ENCODE results near the gene GNG10.

Gene GNG10

DNA sequence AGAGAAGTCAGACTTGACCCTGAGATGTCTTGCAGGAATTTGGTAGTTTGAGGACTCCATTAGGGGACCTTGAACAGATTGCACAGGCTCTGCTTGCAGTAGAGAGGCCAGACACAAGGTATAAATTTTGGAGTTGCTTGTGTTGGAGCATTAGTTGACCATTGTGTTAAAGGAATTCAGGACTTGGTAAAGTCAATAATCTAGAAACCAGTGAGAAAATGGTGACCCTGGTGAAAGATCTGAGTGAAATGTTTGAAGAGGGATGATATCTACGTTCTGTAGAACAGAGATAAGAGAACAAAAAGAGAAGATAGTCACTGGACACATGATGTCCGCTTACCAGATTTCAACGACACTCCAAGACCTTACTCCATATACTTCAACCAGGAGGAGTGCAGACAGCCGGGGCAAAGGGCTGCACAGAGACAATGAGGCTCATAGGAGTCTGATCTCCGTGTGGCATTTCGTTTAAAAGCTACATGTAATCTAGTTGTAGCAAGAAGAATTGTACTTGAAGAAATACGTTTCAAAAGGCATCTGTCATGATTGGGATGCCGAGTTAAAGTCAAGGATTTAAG, 17.1 kb upstream of the GNG10 start:
- DNase-seq, result no peak
- TF ChIP-seq CTCF (IDR thresholded peaks at IDR 0.05; ENCODE audit: low read depth, low read length, missing control alignments), result no peak
- H3K27me3 ChIP-seq (replicated peaks), result no peaks in the 10 kb centered on the region
- H3K36me3 ChIP-seq (replicated peaks), result peaks cover 9% of the 10 kb centered on the region
- in situ Hi-C loops (cut with HindIII; ENCODE audit: low pct_ligation_motif_present, low sequenced_read_pairs), result no loop called here
- no peak overlapping the region for H3K4me3 ChIP-seq (ENCODE audit: low read depth, low read length)
- H3K27ac ChIP-seq, result no peak overlapping the region

GRCh38 chr9:111645806-111646205, 15.6 kb upstream of the GNG10 start:
- peak; percentile 22 for DNase-seq
- TF ChIP-seq CTCF (IDR thresholded peaks at IDR 0.05; ENCODE audit: low read depth, low read length, missing control alignments), result no peak
- Histone ChIP-seq H3K27ac (no peak overlapping the region), H3K27me3 (replicated peaks) (no peaks in the 10 kb centered on the region), H3K4me3 (ENCODE audit: low read depth, low read length) (no peak overlapping the region), H3K36me3 (replicated peaks) (peaks cover 17% of the 10 kb centered on the region)
- in situ Hi-C loops (cut with HindIII; ENCODE audit: low pct_ligation_motif_present, low sequenced_read_pairs), result no loop called here

DNA sequence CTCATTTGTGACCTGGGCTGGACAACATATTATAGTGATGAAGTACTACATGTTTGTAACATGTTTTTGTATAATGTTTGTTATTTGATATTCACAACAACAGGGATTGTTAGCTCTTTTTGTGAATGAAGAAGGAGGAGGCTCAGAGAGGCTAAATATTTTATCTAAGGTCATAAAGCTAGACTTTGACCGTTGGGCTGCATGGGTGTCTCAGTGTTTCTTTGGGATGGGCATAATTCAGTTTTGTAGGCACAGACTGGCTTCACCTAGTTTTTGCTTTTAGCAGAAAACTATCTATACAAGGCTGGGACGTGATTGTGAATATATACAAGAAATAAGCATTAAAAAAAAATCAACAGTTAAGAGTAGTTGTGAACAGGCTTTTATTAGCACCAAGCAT, 15.0 kb upstream of the GNG10 start:
- DNase-seq, result no peak
- H3K4me3 ChIP-seq (ENCODE audit: low read depth, low read length), result no peak overlapping the region
- no peak for TF ChIP-seq CTCF (IDR thresholded peaks at IDR 0.05; ENCODE audit: low read depth, low read length, missing control alignments)
- peaks cover 17% of the 10 kb centered on the region for H3K36me3 ChIP-seq (replicated peaks)
- H3K27ac ChIP-seq, result no peak overlapping the region
- no peaks in the 10 kb centered on the region for H3K27me3 ChIP-seq (replicated peaks)
- in situ Hi-C loops (cut with HindIII; ENCODE audit: low pct_ligation_motif_present, low sequenced_read_pairs), result no loop called here

DNA sequence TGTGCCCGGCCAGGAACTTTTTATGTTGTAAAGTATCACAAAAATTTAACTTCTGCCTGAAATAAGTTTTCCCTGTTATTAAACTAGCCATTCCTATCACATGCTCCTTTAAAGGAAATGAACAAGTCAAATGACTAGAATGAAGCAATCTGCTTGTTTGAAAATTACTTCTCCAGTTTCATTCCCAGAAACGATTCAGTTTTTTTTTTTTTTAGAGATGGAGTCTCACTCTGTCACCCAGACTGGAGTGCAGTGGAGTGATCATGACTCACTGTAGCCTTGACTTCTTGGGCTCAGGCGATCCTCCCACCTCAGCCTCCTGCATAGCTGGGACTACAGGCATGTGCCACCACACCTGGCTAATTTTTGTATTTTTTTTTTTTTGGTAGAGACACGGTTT, 13.3 kb upstream of the GNG10 start:
- Histone ChIP-seq H3K4me3 (ENCODE audit: low read depth, low read length) (no peak overlapping the region), H3K27me3 (replicated peaks) (no peaks in the 10 kb centered on the region), H3K36me3 (replicated peaks) (peaks cover 15% of the 10 kb centered on the region), H3K27ac (no peak overlapping the region)
- no peak for DNase-seq
- in situ Hi-C loops (cut with HindIII; ENCODE audit: low pct_ligation_motif_present, low sequenced_read_pairs), result no loop called here
- TF ChIP-seq CTCF (IDR thresholded peaks at IDR 0.05; ENCODE audit: low read depth, low read length, missing control alignments), result no peak

DNA sequence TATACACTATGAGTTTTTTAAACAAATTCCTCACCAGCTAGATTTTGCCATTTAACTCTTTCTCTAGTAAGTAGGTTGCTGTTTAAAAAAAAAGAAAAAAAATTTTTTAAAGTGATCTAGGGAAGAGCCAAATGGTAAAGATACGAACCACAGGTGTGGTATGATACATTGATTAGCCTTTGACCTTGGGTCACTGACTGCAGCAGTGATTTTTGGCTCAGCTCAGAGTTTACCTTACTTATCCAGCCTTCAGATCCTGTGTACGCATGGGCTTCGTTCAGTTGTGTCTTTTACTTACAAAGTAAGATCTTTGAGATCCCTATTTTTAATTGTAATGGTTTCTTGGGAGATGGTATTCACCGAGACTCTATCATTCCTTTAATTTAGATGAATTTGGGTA, 12.4 kb upstream of the GNG10 start:
- in situ Hi-C loops (cut with HindIII; ENCODE audit: low pct_ligation_motif_present, low sequenced_read_pairs), result no loop called here
- TF ChIP-seq CTCF (IDR thresholded peaks at IDR 0.05; ENCODE audit: low read depth, low read length, missing control alignments), result no peak
- H3K27ac ChIP-seq, result no peak overlapping the region
- peaks cover 15% of the 10 kb centered on the region for H3K36me3 ChIP-seq (replicated peaks)
- no peaks in the 10 kb centered on the region for H3K27me3 ChIP-seq (replicated peaks)
- no peak overlapping the region for H3K4me3 ChIP-seq (ENCODE audit: low read depth, low read length)
- no peak for DNase-seq

DNA sequence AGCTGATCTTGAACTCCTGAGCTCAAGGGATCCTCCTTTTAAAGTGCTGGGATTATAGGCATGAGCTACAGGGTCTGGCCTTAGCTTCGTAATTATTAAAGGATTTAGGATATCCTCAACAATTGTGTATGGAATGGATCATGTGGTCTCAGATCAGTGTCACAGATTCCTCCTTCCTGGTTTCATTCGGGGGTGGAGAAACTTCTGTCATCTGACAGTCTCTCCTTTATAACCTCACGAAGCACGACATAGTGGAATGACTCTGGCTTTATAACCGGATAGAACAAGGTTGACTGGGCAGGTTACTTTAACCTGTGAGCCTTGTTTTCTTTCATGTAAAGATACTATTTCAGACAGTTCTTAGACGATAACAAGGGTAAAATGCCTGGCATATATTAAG, 4.4 kb upstream of the GNG10 start:
- H3K27me3 ChIP-seq (replicated peaks), result no peaks in the 10 kb centered on the region
- DNase-seq, result no peak
- in situ Hi-C loops (cut with HindIII; ENCODE audit: low pct_ligation_motif_present, low sequenced_read_pairs), result no loop called here
- no peak for TF ChIP-seq CTCF (IDR thresholded peaks at IDR 0.05; ENCODE audit: low read depth, low read length, missing control alignments)
- peaks cover 10% of the 10 kb centered on the region for H3K36me3 ChIP-seq (replicated peaks)
- no peak overlapping the region for H3K27ac ChIP-seq
- H3K4me3 ChIP-seq (ENCODE audit: low read depth, low read length), result no peak overlapping the region
